ENCODE data around the gene ZMIZ1.
A peak's percentile ranks its signal among the peaks of the same experiment; 100 is the strongest.
"Not testable (repeated sequence)": the region's sequence is repeated elsewhere in the genome, so short reads cannot be mapped to it uniquely, and the experiment has no call there.

ZMIZ1 gene

GRCh38 chr10:79029478-79030390 is 39.0 kb upstream of the ZMIZ1 start:
- no peak for DNase-seq (ENCODE audit: low read depth in 3 of 3)

DNA sequence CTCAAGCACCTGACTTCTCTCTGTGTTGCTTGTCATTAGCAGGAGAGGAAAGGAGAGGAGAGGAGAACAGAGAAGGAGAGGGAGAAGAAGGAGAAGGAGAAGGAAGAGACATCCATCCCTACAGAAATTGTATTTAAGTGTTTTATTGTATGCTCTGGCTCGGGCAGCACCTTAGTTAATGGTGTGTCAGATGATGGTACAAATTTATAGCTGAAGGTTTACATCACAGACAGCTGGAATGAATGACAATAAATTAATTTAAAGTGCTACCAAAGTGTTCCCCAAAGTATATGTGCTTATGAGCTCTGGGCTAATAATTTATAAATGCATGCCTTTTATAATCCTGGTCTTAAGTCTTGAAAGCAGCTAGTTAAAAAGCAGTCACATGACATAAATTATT is 38.1 kb upstream of the ZMIZ1 start:
- no peak for DNase-seq (ENCODE audit: low read depth in 3 of 3)

GRCh38 chr10:79031723-79032122 is 37.0 kb upstream of the ZMIZ1 start:
- DNase-seq (ENCODE audit: low read depth in 3 of 3) = no peak

- DNase-seq (ENCODE audit: low read depth in 3 of 3) = no peak
These were observed 34.4 kb upstream of the ZMIZ1 start for GRCh38 chr10:79034271-79034876.

GRCh38 chr10:79036416-79036815 is 32.4 kb upstream of the ZMIZ1 start:
- DNase-seq (ENCODE audit: low read depth in 3 of 3) = not testable (repeated sequence)

DNA sequence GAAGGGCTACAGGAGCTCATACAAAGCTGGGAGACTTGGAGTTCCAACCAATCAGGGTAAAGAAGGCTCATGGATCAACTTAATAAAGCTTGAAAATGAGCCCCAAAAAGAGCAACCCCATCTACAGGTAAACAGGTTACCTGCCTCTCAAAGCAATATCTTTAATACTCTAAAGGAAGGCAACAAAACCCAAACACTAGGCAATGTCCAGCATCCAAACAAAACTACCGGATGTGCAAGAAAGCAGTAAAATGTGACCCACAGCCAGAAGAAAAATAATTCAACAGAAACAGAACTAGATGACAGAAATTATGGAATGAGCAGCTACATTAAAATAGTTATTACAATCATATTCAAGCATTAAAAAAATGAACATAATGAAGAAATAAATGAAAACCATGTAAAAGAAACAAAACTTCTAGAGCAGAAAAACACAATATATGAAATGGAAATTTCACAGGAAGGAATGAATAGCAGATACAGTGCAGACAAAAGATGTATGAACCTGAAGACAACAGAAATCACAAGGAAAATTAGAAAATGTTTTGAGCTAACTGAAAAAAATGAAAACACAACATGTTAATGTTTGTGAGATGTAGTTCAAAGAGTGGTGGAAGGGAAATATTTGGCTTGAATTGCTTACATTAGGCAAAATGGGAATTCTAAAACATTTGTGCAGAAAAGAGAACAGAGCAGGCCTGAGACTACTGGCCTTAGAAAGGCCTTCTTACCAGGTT is 30.5 kb upstream of the ZMIZ1 start:
- no peak for DNase-seq (ENCODE audit: low read depth in 3 of 3)

DNA sequence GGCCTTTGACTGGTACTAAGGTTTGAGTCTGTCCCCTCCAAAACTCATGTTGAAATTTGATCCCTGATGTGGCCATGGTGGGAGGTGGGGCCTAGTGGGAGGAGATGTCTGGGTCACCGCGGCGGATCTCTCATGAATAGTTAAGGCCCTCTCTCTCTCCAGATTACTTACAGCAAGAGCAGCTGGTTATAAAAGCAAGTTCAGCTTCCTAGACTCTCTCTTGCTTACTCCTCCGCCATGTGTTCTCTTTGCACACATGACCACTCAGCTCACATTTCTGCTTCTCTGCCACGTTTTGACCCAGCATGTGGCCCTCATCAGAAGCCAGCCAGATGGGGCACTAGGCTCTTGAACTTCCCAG is 29.9 kb upstream of the ZMIZ1 start:
- DNase-seq (ENCODE audit: low read depth in 3 of 3) = no peak

- DNase-seq (ENCODE audit: low read depth in 3 of 3) = no peak
These were observed 25.9 kb upstream of the ZMIZ1 start for GRCh38 chr10:79042639-79043411.

GRCh38 chr10:79044036-79044632 is 24.6 kb upstream of the ZMIZ1 start:
- DNase-seq (ENCODE audit: low read depth in 3 of 3) = no peak

GRCh38 chr10:79044846-79045245 is 23.9 kb upstream of the ZMIZ1 start:
- DNase-seq (ENCODE audit: low read depth in 3 of 3) = no peak

DNA sequence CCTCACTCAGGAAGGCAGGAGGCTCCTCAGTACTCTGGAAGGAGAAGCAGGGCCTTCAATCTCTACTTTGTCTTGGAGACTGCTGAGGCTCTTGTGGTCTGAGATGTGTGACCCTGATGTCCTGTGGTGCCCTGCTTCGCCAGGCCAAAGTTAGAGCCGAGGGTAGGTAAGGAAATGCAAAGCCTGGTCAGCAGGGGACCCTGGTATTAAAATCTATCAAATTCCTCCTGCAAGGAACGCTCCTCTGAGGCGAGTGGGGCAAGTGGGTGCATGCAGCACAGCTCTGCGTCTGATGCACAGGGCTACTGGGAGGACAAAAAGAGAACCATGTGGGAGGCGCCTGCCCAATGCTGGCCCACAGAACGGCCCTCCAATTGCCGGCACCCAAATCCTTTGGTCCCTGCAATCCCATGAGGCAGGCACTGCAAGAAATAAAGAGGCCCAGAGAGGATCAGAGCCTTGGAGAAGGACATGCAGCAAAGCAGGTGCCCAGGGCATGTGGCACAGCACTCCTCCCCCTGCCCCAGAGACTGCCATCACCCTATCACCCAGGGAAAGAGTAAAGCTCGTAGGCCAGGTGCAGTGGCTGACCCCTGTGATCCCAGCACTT is 23.1 kb upstream of the ZMIZ1 start:
- no peak for DNase-seq (ENCODE audit: low read depth in 3 of 3)

DNA sequence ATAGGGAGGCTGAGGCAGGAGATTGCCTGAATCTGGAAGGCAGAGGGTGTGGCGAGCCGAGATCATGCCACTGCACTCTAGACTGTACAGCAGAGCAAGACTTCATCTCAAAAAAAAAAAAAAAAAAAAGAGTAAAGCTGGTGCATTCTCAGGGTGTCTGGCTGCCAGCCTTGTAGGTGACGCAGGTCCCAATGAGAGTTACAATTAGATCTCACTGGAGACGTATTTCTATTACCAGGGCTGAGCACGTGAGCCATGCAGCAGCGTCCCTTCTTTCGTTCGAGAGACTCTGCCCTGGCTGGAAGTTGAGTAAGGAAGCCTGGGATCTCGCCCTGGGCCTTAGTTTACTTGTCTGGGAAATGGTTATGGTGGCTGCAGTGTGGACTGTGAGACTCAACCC is 22.4 kb upstream of the ZMIZ1 start:
- no peak for DNase-seq (ENCODE audit: low read depth in 3 of 3)

DNA sequence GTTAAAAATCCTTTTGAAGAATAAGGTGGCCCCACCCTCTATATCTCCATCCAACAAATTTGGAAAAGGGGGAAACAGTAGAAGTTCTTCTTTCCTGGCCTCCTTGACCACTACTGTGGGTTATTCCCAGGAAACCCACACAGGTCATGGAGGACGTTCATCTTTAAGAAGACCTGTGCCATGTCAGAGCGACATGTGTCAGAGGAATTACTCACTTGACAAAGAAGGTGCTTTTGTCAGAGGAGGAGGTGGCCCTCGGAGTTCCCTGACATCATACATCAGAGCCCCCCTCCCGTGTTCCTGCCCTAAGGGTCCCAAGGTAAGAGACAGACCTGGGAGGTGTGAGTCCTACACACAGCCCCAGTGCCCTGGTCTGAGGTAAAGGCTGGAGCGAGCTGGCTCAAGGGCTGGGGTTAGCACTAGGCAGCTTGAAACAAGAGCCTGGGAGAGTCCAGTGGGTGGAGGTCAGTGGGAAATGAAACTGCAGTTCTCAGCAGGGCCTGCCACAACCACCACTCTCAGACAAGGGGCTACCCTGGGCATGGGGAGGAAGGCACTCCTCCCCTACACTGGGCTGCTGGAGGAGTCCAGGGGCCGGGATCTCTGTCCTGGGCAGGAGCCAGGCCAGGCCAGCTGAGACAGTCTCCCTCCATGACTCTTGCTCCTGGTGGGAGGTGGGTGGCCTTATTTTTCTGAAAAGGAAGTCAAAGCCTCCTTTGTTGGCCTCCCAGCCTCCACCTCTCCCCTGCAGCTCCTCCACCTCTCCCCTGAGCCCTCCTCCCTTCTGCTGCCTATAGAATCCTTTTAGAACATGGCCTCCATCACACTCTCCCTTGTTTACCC is 21.8 kb upstream of the ZMIZ1 start:
- no peak for DNase-seq (ENCODE audit: low read depth in 3 of 3)

- no peak for DNase-seq (ENCODE audit: low read depth in 3 of 3)
These were observed 21.2 kb upstream of the ZMIZ1 start for GRCh38 chr10:79047584-79047874.

GRCh38 chr10:79047875-79048638 is 20.7 kb upstream of the ZMIZ1 start:
- peak in 1 of 3 experiments; percentile 44 for DNase-seq (ENCODE audit: low read depth in 3 of 3)

- DNase-seq (ENCODE audit: low read depth in 3 of 3) = no peak
These were observed 19.9 kb upstream of the ZMIZ1 start for GRCh38 chr10:79048639-79049550.

DNA sequence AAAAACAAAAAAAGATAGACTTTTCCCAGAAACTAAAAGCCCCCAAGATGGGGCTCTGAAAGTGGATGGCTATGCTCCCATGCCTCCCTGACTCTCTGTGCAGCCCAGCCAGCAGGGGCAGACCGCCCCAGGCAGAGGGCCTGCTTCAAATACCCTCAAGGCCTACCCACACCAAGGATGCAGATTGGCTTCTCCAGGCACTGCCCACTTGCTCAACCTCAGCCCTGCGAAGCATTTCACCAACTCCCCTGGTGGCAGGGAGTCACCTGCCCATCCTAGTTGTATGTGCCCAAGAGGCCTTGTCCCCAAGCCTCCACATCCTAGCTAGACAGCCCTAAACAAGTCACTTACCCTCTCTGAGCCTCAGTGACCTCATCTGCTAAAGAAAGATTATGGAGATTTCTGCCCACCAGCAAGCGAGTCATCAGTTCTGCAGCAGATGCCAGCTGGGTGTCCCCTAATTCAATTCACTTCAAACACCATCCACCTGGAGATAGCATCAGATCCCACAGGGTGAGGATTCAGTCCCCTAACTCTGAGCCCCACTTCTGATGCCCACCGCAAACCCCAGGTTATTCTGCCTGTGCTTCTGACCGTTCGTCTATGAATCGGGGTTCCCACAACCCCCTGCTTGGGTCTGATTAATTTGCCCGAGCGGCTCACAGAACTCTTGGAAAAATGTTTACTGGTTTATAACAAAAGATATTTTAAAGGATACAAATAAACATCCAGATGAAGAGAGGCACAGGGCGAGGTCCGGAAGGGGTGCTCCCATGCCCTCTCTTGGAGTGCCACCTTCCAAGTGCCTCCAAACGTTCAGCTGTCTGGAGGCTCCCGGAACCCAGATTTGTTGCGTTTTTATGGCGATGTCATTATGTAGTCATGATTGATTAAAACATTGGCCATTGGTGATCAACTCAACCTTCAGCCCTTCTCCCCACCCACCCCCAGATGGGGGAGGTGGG is 18.6 kb upstream of the ZMIZ1 start:
- DNase-seq (ENCODE audit: low read depth in 3 of 3) = no peak

All from stimulated activated CD4-positive, alpha-beta T cell treated with anti-CD3 and anti-CD28 coated beads, TNF-alpha, amount 100 ng/mL, for 24 hours (primary cell).